ENCODE results near the gene SLC6A13. TPM values are rescaled to one million over a fixed set of nuclear protein-coding genes. Genes with fewer than 3 reads are reported as not detected.
A peak's percentile ranks its signal among the peaks of the same experiment; 100 is the strongest.

SLC6A13 gene
- total RNA-seq, 1 experiment from 2014 or later = not detected

- no peak for TF ChIP-seq EZH2 (IDR thresholded peaks at IDR 0.05; ENCODE audit: low read length, unreplicated experiment)
- no peak for TF ChIP-seq EZH2phosphoT487 (IDR thresholded peaks at IDR 0.05; ENCODE audit: borderline replicate concordance, low read length)
- no peak for TF ChIP-seq CTCF (conservative IDR thresholded peaks at IDR 0.05; ENCODE audit: low read depth, low read length)
- no peak overlapping the region for H2AFZ ChIP-seq (ENCODE audit: low read length)
- H4K20me1 ChIP-seq (ENCODE audit: low read length) = no peaks in the 10 kb centered on the region
- H3K79me2 ChIP-seq (ENCODE audit: low read length) = no peaks in the 10 kb centered on the region
- H3K9me3 ChIP-seq (ENCODE audit: low read length) = no peaks in the 10 kb centered on the region
- peak overlapping the region; percentile 70 for H3K27ac ChIP-seq (ENCODE audit: low read length)
- H3K9me2 ChIP-seq (replicated peaks; ENCODE audit: low read length) = no peaks in the 10 kb centered on the region
- ChIA-PET POLR2A (ENCODE audit: unreplicated experiment) (no interaction called here), CTCF (no interaction called here)
- DNase-seq (no peak), ATAC-seq (no peak)
- H3K4me1 ChIP-seq (ENCODE audit: insufficient read depth, low read length) = peaks cover 18% of the 10 kb centered on the region
- peak overlapping the region; percentile 55; the same call in 1 of the 2 replicates for H3K9ac ChIP-seq (ENCODE audit: low read length)
- BruUV-seq (replicated peaks) = no TSS peak
- H3K4me2 ChIP-seq (ENCODE audit: low read length) = peak overlapping the region; percentile 30; the same call in 1 of the 2 replicates
- H3F3A ChIP-seq (ENCODE audit: low read length, unreplicated experiment) = no peaks in the 10 kb centered on the region
- H3K4me3 ChIP-seq (ENCODE audit: low read length) = no peak overlapping the region
- no peaks in the 10 kb centered on the region for H3K27me3 ChIP-seq (ENCODE audit: low read length)
- intact Hi-C loops (cut with micrococcal nuclease) = no loop called here
- H3K36me3 ChIP-seq (ENCODE audit: low read depth, low read length) = no peaks in the 10 kb centered on the region
Observed at GRCh38 chr12:175759-176158, 86.9 kb downstream of the SLC6A13 start.

GRCh38 chr12:175250-175649 is 87.4 kb downstream of the SLC6A13 start:
- Histone ChIP-seq H3K4me3 (ENCODE audit: low read length) (no peak overlapping the region), H3K4me1 (ENCODE audit: insufficient read depth, low read length) (peaks cover 18% of the 10 kb centered on the region), H3K79me2 (ENCODE audit: low read length) (no peaks in the 10 kb centered on the region), H3K27me3 (ENCODE audit: low read length) (no peaks in the 10 kb centered on the region), H3K36me3 (ENCODE audit: low read depth, low read length) (no peaks in the 10 kb centered on the region), H3K4me2 (ENCODE audit: low read length) (no peak overlapping the region), H3F3A (ENCODE audit: low read length, unreplicated experiment) (no peaks in the 10 kb centered on the region), H3K9me3 (ENCODE audit: low read length) (no peaks in the 10 kb centered on the region), H4K20me1 (ENCODE audit: low read length) (no peaks in the 10 kb centered on the region), H3K9me2 (replicated peaks; ENCODE audit: low read length) (no peaks in the 10 kb centered on the region), H3K9ac (ENCODE audit: low read length) (no peak overlapping the region), H2AFZ (ENCODE audit: low read length) (no peak overlapping the region), H3K27ac (ENCODE audit: low read length) (peak overlapping the region; percentile 70; the same call in 1 of the 2 replicates)
- ATAC-seq = no peak
- no TSS peak for BruUV-seq (replicated peaks)
- no peak for DNase-seq
- intact Hi-C loops (cut with micrococcal nuclease) = no loop called here
- TF ChIP-seq EZH2phosphoT487 (IDR thresholded peaks at IDR 0.05; ENCODE audit: borderline replicate concordance, low read length) (no peak), CTCF (conservative IDR thresholded peaks at IDR 0.05; ENCODE audit: low read depth, low read length) (no peak), EZH2 (IDR thresholded peaks at IDR 0.05; ENCODE audit: low read length, unreplicated experiment) (no peak)
- POLR2A ChIA-PET (ENCODE audit: unreplicated experiment) = no interaction called here
- CTCF ChIA-PET = no interaction called here

GRCh38 chr12:174596-174995 is 88.0 kb downstream of the SLC6A13 start:
- Histone ChIP-seq H2AFZ (ENCODE audit: low read length) (no peak overlapping the region), H4K20me1 (ENCODE audit: low read length) (no peaks in the 10 kb centered on the region), H3K36me3 (ENCODE audit: low read depth, low read length) (no peaks in the 10 kb centered on the region), H3K9me3 (ENCODE audit: low read length) (no peaks in the 10 kb centered on the region), H3K9ac (ENCODE audit: low read length) (no peak overlapping the region), H3K4me1 (ENCODE audit: insufficient read depth, low read length) (peaks cover 18% of the 10 kb centered on the region), H3F3A (ENCODE audit: low read length, unreplicated experiment) (no peaks in the 10 kb centered on the region), H3K4me3 (ENCODE audit: low read length) (no peak overlapping the region), H3K27me3 (ENCODE audit: low read length) (no peaks in the 10 kb centered on the region), H3K9me2 (replicated peaks; ENCODE audit: low read length) (no peaks in the 10 kb centered on the region), H3K27ac (ENCODE audit: low read length) (no peak overlapping the region), H3K79me2 (ENCODE audit: low read length) (no peaks in the 10 kb centered on the region), H3K4me2 (ENCODE audit: low read length) (no peak overlapping the region)
- POLR2A ChIA-PET (ENCODE audit: unreplicated experiment) = no interaction called here
- DNase-seq = no peak
- no TSS peak for BruUV-seq (replicated peaks)
- CTCF ChIA-PET = no interaction called here
- TF ChIP-seq CTCF (conservative IDR thresholded peaks at IDR 0.05; ENCODE audit: low read depth, low read length) (no peak), EZH2 (IDR thresholded peaks at IDR 0.05; ENCODE audit: low read length, unreplicated experiment) (no peak), EZH2phosphoT487 (IDR thresholded peaks at IDR 0.05; ENCODE audit: borderline replicate concordance, low read length) (no peak)
- no peak for ATAC-seq
- intact Hi-C loops (cut with micrococcal nuclease) = no loop called here

Data from PC-3 (cell line).